A204.1 (cell line): ENCODE measurements around the gene FOSL1.

Experiments used
- FAIRE-seq: peaks from 2 replicates; lab custom pipeline; 2012; peaks lifted over from hg19 to GRCh38; lab: Jason Lieb, UNC

The FOSL1 gene

DNA sequence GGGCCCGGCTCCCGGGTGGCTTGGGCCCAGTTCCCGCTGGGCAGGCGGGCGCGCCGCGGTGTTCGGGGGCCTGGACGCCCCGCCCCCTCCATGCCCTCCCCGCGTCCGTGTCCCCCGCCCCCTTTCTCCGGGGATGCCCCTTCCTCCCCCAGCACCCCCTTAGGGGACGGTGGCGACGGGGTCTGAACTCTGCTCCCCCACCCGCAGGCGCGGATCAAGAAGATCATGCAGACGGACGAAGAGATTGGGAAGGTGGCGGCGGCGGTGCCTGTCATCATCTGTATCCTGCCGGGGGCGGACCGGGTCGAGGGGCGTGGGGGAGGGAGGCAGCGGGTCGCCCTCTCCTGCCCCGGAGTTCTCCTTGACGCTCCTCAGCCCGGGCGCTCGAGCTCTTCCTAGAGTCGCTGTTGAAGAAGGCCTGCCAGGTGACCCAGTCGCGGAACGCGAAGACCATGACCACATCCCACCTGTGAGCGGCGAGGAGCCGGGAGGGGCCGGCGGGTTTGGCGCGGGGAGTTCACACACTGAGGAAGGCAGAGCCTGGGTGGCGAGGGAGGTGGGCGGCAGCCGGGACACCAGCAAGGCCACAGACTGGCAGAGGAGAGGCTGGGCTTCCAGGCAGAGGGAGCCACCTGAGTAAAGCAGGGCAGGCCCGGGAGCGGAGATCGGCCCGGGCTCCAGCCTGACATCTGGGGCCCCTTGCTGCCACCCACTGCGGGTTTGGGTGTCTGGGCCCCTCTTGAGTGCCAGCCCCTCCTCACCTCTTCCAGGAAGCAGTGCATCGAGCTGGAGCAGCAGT is 19.6 kb upstream of the FOSL1 start:
- no peak for FAIRE-seq

DNA sequence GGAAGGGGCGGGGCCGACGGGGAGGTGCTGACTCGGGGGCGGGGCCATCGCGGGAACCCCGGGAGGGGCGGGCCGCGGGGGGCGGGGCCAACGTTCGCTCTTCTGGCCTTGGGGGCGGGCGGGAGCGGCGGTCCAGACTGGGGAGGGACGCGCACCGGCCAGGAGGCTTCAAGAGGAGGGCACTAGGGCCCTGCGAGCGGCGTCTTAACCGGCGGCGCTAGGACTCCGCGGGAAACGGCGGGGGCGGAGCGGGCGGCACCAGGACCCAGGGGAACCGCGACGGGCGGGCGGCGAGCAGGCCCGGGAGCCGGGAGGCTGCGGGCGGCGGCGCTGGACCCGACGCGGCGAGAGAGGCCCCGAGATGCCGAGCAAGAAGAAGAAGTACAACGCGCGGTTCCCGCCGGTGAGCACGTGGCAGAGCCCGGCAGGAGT is 19.0 kb upstream of the FOSL1 start, which contains the start of gene DRAP1:
TSS of gene DRAP1 (plus strand) at position 286 of the 432 bp plus-strand sequence. CDS start at position 362, 76 bp downstream.
- no peak for FAIRE-seq

DNA sequence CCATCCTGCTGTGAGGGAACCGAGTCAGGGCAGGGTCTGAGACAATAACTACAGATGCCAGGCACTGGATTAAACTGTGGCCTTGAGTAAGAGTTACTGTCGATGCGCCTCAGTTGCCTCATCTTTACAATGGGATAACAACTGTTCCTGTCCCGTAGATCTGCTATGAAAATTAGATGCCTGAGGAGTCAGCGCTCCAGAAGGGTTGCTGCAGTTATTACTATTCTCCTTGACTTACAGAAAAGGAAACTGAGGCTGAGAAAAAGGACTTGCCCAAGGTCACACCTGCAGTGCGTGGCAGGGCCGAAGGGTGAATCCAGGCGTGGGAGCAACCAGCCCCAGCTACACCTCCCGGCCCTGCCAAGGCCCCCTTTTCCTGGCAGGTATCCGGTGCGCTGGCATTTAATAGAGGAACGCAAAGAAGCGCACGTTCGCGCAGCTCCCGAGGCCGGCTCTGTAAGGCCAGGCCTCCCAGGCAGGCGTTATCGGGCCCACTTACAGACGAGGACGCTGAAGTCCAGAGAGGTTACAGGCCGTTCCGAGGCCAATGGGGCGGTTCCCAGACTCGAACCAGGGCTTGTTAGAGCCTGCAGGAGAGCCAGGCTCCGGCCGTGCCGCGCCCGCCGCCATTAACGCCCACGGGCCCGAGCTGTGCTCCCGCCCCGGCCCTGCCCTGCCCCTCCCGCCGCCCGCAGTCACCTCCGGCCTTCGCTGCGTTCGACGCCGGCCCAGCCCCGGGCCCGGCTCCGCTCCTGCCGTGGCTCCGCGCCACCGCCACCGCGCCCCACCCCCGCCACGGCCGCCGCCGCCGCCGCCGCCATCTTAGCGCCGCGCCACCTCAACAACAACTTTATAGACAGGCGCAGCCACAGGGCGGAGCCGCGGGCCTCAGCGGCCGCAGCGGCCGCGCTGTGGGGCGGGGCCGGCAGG is 18.3 kb upstream of the FOSL1 start, which contains the start of gene C11orf68:
TSS of gene C11orf68 (minus strand) at position 852 of the 930 bp plus-strand sequence. CDS start at position 821, 31 bp downstream.
- no peak for FAIRE-seq

DNA sequence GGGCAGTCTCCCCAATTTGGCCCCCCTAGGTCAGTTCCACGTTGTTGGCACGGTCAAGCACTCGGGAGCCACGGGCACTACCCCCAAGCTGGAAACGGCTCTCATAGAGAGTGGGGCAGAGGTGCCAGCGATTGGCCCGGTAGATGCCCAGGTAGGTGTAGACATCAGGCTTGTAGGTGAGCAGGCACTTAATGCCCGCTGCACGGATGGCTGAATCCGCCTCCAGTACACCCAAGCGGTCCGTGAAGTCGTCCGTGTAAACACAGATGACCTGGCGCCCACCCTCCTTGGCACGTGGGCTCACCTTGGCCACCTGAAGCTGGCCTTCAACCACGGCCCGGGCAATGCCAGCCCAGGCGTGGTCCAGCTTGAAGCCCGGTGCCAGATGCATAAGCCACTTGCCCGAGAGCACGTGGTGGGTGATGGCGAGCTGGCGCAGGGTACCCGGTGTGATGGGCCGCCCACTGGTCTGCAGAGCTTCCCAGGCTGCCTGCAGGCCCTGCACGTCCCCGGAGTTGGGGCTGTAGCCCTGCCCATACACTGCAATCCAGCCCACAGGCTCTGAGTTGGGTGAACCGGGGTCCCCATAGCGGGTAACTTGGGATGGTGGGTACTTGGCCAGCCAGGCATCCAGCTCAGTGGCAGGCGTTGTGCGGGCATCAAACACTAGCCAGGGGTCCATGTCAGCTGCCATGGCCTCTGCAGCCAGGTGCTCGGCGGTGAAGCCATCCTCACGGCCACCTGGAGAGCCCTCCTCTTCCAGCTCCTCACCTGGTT is 17.4 kb upstream of the FOSL1 start:
- no peak for FAIRE-seq

DNA sequence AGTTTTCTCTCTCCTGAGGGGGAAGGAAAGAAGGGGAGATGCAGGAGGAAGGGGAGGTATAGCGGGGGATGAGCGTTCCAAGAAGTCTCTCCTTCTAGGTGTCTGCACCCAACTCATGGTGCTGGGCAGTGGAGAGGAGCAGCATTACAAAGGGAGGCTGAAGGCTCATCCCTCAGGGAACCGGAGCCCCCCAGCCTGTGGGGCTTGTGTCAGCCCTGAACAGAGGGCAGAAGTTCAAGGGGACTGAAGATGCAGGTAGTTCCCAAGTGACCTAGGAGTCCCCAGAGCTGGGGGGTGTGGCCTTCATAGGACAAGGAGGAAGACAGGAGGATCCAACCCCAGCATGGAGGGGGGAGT is 16.9 kb upstream of the FOSL1 start:
- FAIRE-seq, result no peak

DNA sequence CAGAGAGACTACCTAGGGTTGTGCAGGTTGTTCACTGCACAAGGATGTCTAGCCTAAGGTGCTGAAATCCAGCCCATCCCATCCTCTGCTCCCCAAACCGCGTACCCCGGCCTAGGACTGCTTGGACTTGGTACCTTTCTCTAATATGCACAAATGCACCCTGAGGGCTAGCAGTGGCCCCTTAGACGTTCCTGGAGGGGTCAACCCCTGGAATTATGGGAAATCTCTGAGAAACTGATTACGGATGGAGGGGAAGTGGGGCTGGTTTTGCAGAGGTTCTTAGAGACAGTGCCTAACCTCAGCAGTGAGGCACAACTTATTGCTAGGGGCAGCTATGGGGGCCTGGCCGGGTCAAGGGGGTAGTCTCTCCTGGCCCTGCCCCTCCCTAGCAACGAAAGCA is 16.2 kb upstream of the FOSL1 start:
- no peak for FAIRE-seq

DNA sequence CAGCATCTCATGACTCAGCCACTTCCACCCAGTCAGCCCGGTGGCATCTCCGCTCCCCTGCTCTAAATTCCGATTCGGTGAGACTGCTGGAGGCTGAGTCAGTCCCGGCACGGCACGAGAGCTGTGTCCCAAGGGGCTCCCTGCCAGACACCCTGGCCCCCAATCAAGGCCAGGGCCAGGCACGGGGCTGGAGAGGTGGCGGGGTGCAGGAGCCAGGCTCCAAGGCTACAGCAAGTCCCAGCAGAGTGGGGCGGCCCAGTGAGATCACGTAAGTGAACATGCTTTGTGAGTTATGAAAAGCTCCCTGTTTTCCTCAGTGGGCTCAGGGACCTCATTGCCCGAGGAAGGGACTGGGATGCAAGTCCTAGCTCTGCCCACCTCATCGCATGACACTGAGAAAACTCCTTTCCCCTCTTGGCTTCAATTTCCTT is 15.6 kb upstream of the FOSL1 start:
- FAIRE-seq, result no peak

DNA sequence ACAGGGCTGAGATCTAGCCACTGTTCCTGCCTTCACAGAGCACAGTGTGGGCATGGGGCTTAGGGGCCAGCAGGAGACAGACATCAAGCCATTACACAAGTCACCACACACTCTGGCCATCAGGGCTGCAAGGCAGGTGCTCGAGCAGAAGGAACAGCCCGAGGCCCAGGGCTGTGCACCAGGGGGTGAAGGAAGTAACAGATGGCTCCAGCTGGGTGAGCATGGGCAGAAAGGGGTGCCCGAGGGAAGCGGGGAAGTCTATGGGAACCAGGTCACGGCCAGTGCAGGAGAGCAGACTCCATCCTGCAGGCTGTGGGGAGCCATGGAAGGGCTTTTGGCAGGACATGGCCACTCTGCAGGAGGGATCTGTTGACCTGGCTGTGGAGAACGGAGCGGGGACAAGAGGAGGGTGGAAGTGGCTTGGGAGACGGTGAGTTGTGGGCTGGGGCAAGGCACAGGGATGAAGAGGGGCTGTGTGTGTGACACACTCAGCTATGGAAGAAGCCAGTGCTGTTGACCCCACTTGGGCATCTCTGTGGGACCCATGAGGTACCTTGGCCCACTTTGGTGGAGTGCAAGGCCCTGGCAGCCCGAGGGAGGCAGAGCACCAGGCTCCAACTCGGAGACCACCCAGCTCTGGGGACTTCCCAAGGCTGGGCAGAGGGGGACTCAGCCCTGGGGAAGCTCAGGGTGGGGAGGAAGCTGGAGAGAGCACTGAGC is 15.1 kb upstream of the FOSL1 start:
- FAIRE-seq, result no peak

DNA sequence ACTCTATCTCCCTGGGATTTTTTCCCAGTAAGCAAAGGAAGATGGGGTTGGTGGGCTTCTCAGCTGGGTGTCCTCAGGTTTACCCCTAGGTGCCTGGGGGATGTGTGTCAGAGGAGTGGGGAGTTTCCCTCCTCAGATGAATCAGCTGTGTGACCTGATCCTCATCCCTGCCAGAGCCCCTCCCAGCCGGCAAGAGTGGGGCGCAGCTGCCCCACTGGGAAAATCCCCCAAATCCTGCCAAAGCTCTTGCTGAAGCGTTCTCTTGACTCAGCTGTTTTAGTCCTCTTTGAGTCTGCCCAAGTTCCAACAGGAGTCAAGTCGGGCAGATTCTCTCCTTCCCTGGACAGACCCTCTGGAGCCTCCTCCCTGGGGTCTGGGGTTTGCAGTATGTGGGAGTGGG is 12.7 kb upstream of the FOSL1 start:
- FAIRE-seq, result no peak

DNA sequence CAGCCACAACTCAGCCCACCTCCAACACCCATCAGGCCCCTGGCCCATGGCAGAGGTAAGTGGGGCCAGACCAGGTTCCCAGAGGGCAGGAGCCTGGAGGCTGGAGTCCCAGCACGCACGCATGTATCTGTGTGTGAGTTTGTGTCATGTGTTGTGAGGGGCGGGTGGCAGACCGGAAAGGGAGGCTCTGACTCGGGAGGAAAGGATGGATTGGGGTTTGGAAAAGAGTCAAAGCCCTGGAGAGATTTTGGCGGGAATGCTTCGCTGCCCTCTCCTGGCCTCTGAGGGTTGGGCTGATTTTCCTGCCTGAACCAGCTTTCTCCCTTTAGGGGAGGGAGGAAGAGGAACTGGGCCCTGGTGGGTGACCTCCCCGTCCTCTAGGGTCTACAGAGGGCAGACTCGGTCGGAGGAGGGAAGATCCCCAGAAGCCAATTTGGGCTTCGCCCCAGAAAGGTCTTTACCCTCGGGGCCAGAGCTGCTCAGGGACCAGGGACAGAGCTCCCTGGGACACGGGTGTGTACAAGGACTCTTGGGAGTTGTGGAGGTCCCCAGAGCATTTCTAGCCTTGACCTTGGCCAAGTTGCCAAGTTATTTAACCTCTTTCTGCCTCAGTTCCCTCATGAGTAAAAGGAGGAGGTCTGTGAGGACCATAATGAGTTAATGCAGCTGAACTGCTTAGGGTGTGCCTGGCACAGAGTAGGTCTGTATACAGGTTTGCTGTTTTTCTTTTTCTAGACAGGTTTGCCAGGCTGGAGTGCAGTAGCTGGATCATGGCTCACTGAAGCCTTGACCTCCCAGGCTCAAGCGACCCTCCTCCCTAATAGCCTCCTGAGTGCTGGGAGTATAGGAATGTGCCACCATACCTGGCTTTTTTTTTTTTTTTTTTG is 11.7 kb upstream of the FOSL1 start:
- FAIRE-seq, result peak; percentile 19

DNA sequence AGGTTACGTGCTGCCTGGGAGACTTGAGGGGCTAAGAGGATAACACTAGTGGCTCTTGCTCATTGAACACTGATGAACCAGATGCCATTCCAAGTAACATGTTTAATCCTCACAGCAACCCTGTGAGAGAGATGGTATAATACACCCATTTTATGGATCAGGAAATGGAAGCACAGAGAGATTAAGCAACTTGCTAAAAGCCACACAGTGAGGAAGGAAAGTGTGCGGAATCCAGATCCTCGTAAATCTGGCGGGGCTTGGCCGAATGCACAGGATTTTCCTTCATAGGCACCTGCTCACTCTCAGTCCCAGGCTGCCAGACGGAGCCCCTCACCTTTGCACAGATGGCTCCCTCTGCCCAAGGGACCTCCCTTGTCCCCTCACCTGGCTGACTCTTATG is 7.7 kb upstream of the FOSL1 start:
- no peak for FAIRE-seq

DNA sequence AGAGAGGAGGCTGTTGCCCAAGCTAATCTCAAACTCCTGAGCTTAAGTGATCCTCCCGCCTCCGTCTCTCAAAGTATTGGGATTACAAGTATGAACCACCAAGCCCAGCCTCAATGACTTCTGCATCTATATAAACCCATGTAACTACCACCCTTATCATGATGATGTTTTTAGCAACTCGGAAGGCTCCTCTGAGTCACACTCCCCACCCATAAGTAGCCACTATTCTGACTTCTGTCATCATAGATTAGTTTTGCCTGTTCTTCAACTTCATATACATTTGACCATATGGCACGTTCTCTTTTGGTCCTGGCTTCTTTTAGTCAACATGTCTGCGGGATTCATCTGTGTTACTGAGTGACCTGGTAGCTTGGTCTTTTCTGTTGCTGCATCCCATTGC is 6.4 kb upstream of the FOSL1 start:
- FAIRE-seq, result no peak

DNA sequence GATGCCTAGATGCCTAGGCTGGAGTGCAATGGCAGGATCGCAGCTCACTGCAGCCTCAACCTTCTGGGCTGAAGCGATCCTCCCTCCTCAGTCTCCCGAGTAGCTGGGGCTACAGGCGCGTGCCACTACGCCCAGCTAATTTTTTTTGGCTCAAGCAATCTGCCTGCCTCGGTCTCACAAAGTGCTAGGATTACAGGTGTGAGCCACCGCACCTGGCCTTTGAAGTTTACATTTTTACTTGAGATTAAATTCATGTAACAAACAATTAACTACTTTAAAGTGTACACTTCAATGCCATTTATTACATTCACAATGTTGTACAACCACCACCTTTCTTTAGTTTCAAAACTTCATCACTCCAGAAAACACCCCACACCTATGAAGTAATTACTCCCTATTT is 3.5 kb upstream of the FOSL1 start:
- FAIRE-seq, result no peak

DNA sequence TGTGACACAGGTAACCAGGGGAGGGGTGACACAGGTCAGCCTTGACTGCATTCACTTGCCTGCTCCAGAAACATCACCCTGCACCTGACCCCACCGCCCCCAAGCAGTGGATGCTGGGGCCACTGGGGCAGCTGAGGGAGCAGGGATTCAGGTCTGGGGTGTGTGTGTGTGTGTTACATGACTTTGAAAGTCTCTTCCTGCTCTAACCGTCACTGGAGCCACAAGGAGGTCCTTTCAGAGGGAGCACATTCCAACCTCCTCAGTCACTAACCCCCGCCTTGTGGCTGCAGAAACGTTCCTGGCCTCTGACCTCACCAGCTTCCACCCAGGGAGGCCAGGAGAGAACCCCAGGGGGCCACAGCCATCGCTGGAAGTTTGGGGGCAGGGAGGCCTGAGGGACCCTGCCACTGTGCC is 2.9 kb upstream of the FOSL1 start:
- no peak for FAIRE-seq

DNA sequence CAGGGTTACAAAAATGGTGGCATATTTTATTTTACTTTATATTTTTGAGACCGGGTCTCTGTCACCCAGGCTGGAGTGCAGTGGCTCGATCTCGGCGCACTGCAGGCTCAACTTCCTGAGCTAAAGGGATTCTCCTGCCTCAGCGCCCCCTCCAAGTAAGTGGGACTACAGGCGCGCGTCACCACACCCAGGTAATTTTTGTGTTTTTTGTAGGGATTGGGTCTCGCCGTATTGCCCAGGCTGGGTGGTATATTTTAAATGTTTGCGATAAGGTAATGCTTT is 652 bp upstream of the FOSL1 start:
- no peak for FAIRE-seq

DNA sequence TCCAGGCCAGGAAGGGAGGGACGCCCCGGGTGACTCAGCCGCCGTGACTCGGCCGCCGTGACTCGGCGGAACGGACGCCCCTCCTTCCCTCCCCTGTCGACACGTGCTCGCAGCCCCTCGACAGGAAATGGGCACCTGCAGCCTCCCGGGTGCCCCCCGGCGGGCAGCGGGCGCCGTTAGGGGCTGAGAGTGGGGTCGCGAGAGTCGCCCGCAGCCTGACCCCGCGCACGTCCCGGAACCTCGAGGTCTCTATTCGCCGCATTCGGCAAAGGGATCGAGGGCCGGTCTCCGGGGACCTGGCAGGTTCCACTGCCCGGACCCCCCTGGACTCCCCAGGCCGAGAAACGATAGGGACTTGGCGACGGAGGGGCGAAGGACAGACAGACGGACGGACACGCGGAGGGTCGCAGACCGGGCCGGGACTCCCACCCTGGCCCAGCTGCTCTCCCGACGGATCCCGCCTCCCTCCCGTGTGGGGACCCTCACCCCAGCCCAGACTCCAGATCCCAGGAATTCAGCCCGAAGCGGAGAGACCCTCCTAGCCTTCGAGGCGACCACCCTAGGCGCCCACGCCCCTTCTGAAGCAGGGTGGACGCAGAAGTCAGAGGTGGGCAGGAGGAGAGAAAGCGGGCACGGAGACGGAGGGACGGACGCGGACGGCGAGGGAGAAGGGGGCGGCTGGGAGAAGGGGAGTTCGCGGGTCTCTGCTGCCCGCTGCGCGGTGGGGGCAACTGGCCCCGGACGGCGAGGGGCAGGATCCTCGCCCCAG is 648 bp downstream of the FOSL1 start:
- FAIRE-seq, result no peak

DNA sequence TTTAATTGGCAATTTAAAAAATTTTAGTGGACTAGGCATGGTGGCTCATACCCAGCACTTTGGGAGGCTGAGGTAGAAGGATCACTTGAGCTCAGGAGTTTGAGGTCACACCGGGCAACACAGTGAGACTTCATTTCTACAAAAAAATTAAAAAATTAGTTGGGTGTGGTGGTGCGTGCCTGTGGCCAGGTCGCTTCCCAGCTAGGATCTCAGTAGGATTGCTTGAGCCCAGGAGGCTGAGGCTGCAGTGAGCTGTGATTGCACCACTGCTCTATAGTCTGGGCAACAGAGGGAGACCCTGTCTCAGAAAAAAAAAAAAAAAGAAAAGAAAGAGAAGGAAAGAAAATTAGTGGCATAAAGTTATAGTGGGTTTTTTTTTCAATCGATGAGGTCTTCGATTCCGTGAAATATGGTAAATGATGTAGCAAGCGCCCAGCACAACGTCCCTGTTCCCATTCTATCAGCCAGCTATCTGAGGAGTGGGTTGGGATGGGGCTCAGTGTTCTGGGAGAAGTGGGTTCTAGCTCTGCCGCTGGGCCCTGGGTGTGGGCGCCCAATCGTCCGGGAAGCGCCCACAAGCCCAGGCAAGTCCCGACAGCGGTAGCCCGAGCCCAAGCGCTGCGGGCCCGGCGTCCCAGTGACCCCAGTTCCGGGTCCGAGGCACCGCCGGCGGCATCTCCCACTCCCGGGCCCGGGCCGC is 1.4 kb downstream of the FOSL1 start:
- no peak for FAIRE-seq

DNA sequence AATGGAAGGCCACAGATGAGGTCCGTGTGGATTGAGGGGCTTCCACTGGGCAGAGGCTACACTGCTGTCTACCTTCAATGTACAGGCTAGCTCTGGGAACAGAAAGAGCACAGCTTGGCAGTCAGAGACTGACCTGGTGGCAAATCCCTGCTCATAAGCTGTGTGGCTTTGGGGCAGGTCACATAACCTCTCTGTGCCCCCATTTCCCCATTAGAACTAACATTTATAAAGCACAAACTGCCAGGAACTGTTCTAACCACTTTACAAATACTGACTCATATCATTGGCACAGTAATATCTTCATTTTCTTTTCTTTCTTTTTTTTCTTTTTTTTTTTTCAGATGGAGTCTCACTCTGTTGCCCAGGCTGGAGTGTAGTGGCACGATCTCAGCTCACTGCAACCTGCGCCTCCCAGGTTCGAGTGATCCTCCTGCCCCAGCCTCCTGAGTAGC is 3.1 kb downstream of the FOSL1 start:
- no peak for FAIRE-seq
